Measurements from ENCODE around the gene EVL. TPM values are rescaled to one million over a fixed set of nuclear protein-coding genes. Genes with fewer than 3 reads are reported as not detected.

EVL gene
- total RNA-seq, 1 experiment from 2014 or later: 24.1 TPM

DNA sequence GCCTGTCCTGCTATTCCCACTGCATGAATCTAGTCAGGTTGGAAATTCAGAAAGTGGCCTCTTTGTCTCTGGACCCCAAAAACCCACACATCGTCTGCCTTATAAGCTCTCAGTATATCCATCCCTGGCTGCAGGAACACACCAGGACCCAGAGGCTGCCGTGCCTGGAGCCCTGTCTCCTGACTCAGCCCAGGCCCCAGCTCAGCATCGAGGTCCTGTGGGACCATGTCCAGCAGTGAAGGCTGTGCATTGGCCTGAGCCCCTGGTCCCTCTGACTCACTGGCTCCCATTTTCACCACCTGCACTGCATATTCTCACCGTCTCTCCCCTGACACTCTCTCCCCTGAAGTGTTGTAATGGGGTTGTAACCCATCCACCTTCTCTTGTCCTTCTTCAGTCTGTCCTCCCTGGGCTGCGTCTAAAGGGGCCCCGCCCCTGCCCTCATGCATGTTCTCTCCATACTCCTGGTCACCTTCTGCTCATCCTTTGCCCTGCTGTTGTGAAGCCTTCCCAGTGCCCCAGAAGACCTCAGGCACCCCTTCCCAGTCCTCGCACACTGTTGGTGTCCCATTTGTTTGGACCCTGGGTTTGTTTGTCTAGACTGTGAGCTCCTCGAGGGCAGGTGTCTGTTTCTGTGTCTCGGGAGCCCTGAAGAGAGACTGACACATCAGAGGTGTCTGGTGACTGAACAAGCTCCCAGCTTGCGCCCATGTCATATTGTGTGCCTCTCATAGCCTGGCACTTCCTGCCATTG, 43.8 kb downstream of the EVL start:
- DNase-seq (ENCODE audit: low read depth): peak; percentile 52

- DNase-seq (ENCODE audit: low read depth): no peak
Measured at GRCh38 chr14:100109594-100109955, 44.4 kb downstream of the EVL start.

DNA sequence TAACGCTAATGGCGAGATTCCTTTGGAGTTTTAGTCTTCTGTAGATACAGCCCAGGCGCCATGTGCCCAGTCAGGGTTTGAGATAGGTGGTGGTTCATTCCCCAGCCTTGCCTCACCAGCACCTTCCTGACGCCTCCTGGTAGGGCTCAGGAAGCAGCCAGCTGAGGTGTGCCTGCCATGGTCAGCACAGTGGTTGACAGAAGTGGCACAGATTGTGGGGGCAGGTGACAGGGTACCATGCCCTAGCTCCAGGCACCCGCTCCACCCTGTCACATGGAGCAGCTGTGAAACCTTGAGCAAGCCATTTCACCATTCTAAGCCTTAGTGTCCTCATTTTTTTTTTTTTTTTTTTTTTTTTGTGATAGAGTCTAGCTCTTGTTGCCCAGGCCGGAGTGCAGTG, 45.6 kb downstream of the EVL start:
- no peak for DNase-seq (ENCODE audit: low read depth)

DNA sequence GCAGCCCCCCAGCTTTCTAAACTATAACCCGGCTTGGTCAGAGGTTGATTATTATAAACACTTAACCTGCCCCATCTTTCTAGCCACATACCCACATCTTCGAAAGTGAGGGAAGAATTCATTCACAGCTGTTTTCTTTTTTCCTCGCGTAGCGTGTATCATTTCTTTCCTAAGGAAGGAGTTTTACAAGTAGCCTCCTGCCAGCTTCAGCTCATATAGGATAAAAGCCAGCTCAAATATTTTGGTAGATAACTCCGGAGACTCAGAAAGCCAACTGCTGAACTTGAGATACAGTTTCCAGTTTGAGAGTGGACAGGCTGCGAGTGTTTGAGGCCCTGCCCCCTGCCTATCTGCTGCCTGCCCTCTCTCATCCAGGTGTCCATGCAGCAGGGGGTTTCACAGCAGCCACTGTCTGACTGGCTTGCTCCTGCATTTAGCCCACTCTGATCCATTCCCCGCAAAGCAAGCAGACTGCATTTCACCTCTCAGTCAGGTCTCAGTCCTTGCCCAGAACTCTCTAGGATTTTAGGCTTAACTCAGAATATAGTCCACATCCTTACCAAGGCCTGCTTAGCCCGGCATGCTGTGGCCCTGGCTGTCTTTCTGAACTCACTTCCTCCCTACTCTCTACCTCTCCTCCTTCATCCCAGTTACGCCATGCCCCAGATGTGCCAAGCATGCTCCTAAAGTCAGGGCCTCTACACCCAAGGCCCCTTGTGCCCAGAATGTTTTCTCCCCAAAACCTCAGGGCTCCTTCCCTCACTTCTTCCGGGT, 46.9 kb downstream of the EVL start:
- no peak for DNase-seq (ENCODE audit: low read depth)

DNA sequence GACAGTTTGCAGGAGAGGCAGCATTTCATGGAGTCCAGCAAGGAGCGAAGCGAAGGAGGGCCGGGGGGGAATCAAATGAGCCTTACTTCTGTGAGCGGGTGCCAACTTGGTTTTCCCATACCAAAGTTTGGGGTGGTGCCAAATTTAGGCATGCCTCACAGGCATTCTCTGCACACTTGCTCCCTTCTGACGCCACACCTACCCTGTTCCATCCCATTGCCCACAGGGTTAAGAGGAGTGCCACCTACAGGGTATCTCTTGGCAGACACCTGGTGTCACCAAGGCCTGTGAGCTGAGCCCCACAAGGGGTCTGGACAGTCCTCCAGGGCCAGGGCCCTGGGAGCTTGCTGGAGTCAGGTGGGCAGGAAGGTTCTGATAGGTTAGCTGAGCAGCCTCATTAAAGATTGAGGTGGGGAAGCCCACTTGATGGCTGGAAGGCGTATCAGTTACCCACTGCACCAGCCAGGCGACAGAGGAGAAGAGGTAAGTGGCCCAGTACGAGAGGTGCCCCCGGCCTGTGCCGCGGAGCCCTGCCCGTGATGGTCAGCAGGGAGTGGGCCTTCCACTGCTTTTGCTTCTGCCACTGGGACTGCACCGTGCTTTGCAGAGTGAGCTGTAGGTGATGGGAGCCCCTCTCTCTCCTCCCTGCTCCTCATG, 49.0 kb downstream of the EVL start:
- no peak for DNase-seq (ENCODE audit: low read depth)

- no peak for DNase-seq (ENCODE audit: low read depth)
Measured at GRCh38 chr14:100115236-100115635, 50.0 kb downstream of the EVL start.

- DNase-seq (ENCODE audit: low read depth): no peak
Measured at GRCh38 chr14:100115726-100116125, 50.5 kb downstream of the EVL start.

GRCh38 chr14:100116134-100116533, 50.9 kb downstream of the EVL start:
- no peak for DNase-seq (ENCODE audit: low read depth)

DNA sequence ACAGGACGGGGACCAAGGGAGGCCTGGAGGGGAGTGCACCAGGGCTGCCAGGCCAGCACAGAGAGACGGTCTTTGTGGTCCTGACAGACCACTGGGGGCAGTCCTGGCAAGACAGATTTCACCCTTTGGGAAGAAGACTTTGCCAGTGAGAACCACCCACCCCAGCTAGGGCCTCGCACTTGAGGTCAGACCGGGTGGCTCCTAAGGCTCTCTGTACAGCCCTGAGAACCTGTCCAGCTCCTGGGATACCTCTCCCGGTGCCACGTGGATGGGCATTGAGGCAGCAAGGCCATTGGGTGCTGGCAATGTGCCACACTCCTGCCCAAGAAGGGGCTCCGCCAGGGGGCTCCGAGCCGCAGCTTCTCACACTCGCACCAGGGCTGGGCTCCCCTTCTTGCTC, 51.8 kb downstream of the EVL start:
- DNase-seq (ENCODE audit: low read depth): no peak

- DNase-seq (ENCODE audit: low read depth): no peak
Measured at GRCh38 chr14:100117633-100118395, 52.6 kb downstream of the EVL start.

- no peak for DNase-seq (ENCODE audit: low read depth)
Measured at GRCh38 chr14:100118396-100119011, 53.3 kb downstream of the EVL start.

GRCh38 chr14:100119251-100119650, 54.0 kb downstream of the EVL start:
- no peak for DNase-seq (ENCODE audit: low read depth)

DNA sequence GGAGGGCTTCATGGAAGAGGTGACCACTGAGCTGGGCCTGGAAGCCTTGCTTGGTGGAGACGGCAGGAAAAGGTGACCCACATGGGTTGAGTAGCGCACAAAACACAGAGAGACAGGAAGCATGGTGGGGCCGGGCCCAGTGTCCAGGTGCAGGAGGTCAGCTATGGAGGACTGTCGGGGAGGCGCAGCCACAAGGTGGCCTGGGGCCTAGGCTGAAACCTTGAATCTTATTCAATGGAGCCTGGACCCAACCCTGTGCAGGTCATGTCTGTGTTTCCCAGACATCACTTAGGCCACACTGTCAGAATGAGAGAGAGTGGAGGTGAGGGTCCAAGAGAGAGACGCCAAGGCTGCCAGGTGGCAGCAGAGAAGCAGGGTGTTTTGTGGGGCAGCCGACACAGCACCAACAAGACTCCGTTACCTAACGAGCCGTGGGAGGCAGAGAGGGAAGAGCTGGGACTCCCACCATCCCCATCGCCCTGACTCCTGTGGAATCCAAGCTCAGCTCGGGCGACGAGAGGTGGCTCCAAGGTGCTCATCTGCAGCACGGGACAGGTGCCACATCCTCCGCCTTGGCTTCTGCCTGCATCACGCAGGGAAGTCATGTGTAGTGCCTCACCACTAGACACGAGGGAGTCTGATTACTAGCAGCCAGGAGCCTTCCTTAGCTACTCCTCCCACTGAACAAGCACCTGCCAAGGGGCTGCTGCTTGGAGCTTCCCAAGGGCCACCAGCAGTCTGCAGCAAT, 55.5 kb downstream of the EVL start:
- no peak for DNase-seq (ENCODE audit: low read depth)

- DNase-seq (ENCODE audit: low read depth): peak; percentile 19
Measured at GRCh38 chr14:100121643-100122480, 56.6 kb downstream of the EVL start.

- DNase-seq (ENCODE audit: low read depth): peak; percentile 94
Measured at GRCh38 chr14:100122481-100123223, 57.4 kb downstream of the EVL start.

GRCh38 chr14:100123618-100124017, 58.4 kb downstream of the EVL start:
- DNase-seq (ENCODE audit: low read depth): no peak

- no peak for DNase-seq (ENCODE audit: low read depth)
Measured at GRCh38 chr14:100124551-100125088, 59.4 kb downstream of the EVL start.

DNA sequence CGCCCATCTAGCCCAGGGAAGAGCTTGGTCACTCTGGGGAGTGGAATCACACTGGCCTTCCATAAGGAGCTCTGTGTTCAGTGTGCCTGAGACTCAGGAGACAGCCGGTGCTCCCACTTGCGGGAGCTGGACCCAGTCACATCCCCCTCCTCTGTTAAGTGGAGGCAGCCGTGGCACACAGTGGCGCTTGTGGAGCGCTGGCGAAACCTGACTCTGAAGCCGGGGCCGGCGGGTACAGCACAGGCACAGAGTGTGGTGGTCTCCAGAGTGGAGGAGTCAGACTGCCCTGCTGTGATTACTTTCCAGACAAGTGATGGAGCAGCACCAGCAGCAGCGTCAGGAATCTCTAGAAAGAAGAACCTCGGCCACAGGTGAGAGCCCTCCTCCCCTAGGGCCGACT, 61.2 kb downstream of the EVL start:
- no peak for DNase-seq (ENCODE audit: low read depth)
